SIG-M5 treated with dmso at 0.1 percent for 504 hours (cell line): Measurements from ENCODE around the gene NLGN3.
A peak's percentile ranks its signal among the peaks of the same experiment; 100 is the strongest.
"Not testable (repeated sequence)": the region's sequence is repeated elsewhere in the genome, so short reads cannot be mapped to it uniquely, and the experiment has no call there.

Experiments used
- DNase-seq: peaks from one replicate; lab custom pipeline; 2025; ENCODE audit not compliant: unreplicated experiment; lab: John Stamatoyannopoulos, UW

NLGN3 gene

GRCh38 chrX:71169586-71169985, 24.9 kb downstream of the NLGN3 start:
- DNase-seq: no peak

- no peak for DNase-seq
These were observed 26.0 kb downstream of the NLGN3 start for GRCh38 chrX:71170660-71171059.

- peak; percentile 39 for DNase-seq
These were observed 26.6 kb downstream of the NLGN3 start for GRCh38 chrX:71171110-71171801.

- no peak for DNase-seq
These were observed 28.8 kb downstream of the NLGN3 start for GRCh38 chrX:71173440-71173839.

- no peak for DNase-seq
These were observed 30.2 kb downstream of the NLGN3 start for GRCh38 chrX:71174795-71175194.

GRCh38 chrX:71175531-71175930, 30.9 kb downstream of the NLGN3 start:
- DNase-seq: no peak

- no peak for DNase-seq
These were observed 32.7 kb downstream of the NLGN3 start for GRCh38 chrX:71177327-71177726.

GRCh38 chrX:71178908-71179307, 34.3 kb downstream of the NLGN3 start:
- peak; percentile 59 for DNase-seq

GRCh38 chrX:71180579-71181265, 36.1 kb downstream of the NLGN3 start:
- not testable (repeated sequence) for DNase-seq

GRCh38 chrX:71181558-71181909, 36.9 kb downstream of the NLGN3 start:
- peak; percentile 45 for DNase-seq

- peak; percentile 96 for DNase-seq
These were observed 37.5 kb downstream of the NLGN3 start for GRCh38 chrX:71181910-71182799.

GRCh38 chrX:71182871-71183270, 38.2 kb downstream of the NLGN3 start:
- DNase-seq: no peak

GRCh38 chrX:71183341-71183740, 38.7 kb downstream of the NLGN3 start:
- no peak for DNase-seq

- no peak for DNase-seq
These were observed 39.5 kb downstream of the NLGN3 start for GRCh38 chrX:71184092-71184491.

- DNase-seq: no peak
These were observed 40.3 kb downstream of the NLGN3 start for GRCh38 chrX:71184803-71185495.

- no peak for DNase-seq
These were observed 46.6 kb downstream of the NLGN3 start for GRCh38 chrX:71191248-71191647.

GRCh38 chrX:71195964-71196649, 51.5 kb downstream of the NLGN3 start:
- no peak for DNase-seq

GRCh38 chrX:71198066-71198465, 53.4 kb downstream of the NLGN3 start:
- peak; percentile 83 for DNase-seq

- no peak for DNase-seq
These were observed 54.8 kb downstream of the NLGN3 start for GRCh38 chrX:71199252-71200008.

GRCh38 chrX:71210816-71211215, 66.2 kb downstream of the NLGN3 start:
- no peak for DNase-seq
